Common myeloid progenitor, CD34-positive (primary cell): Measurements from ENCODE around the gene ATAD3A.

Source experiments
- CTCF ChIA-PET: fragments of 350-600 bp; sonication (Branson Sonifier 250); formaldehyde crosslinking; loops from one replicate; lab custom pipeline; 2021; ENCODE audit warnings: antibody characterized with exemption; lab: Charles Lee
- POLR2A ChIA-PET: fragments of 350-600 bp; sonication (Branson Sonifier 250); formaldehyde crosslinking; loops from one replicate; lab custom pipeline; 2021; ENCODE audit warnings: antibody characterized with exemption; lab: Charles Lee
- DNase-seq, 3 donors: peaks; one replicate each; pipeline versions ENCODE4 v3.0.0 to v3.0.0-alpha.2; 2013
- H3K27ac ChIP-seq, 2 experiments: 1 replicate in 1 of 2; 2 replicates in 1 of 2; pipeline ENCODE4 v1.7.0; 2013; ENCODE audit warnings: inconsistent platforms in 2 of 2, low read length in 2 of 2, mild to moderate bottlenecking in 2 of 2, low read depth in 1 of 2, moderate library complexity in 1 of 2; ENCODE audit not compliant: severe bottlenecking in 2 of 2, insufficient read depth in 1 of 2, poor library complexity in 1 of 2
- H3K27me3 ChIP-seq, 5 experiments: replicated peaks in 2 of 5; 1 replicate in 3 of 5; 2 replicates in 2 of 5; pipeline versions ENCODE4 v1.6.1 to v1.7.0; 2013; ENCODE audit warnings: low read length in 4 of 5, mild to moderate bottlenecking in 2 of 5, moderate library complexity in 2 of 5, inconsistent platforms in 1 of 5; ENCODE audit not compliant: insufficient read depth in 5 of 5, control insufficient read depth in 4 of 5
- H3K36me3 ChIP-seq, 4 experiments: 1 replicate in 2 of 4; 2 replicates in 2 of 4; pipeline versions ENCODE4 v1.6.1 to v1.7.0; 2013; ENCODE audit warnings: low read length in 3 of 4, control low read depth in 1 of 4, mild to moderate bottlenecking in 1 of 4; ENCODE audit not compliant: control insufficient read depth in 4 of 4, insufficient read depth in 4 of 4
- H3K4me1 ChIP-seq, 4 experiments: 1 replicate in 3 of 4; 2 replicates in 1 of 4; pipeline versions ENCODE4 v1.6.1 to v1.7.1; 2013; ENCODE audit warnings: low read length in 3 of 4, mild to moderate bottlenecking in 3 of 4, control low read depth in 1 of 4, inconsistent platforms in 1 of 4, moderate library complexity in 1 of 4; ENCODE audit not compliant: control insufficient read depth in 4 of 4, insufficient read depth in 4 of 4; ENCODE audit errors: control extremely low read depth in 1 of 4
- H3K4me3 ChIP-seq, 7 experiments: 1 replicate in 4 of 7; 2 replicates in 3 of 7; pipeline versions ENCODE4 v1.5.1 to v1.7.0; 2013; ENCODE audit warnings: mild to moderate bottlenecking in 7 of 7, low read length in 6 of 7, moderate library complexity in 6 of 7, inconsistent platforms in 2 of 7, low read depth in 2 of 7, control low read depth in 1 of 7; ENCODE audit not compliant: insufficient read depth in 4 of 7, control insufficient read depth in 1 of 7; ENCODE audit errors: extremely low read depth in 1 of 7
- H3K9me3 ChIP-seq, 5 experiments: 1 replicate in 4 of 5; 2 replicates in 1 of 5; pipeline versions ENCODE4 v1.6.1 to v1.7.1; 2013; ENCODE audit warnings: low read length in 4 of 5, mild to moderate bottlenecking in 2 of 5, inconsistent platforms in 1 of 5, low read depth in 1 of 5, moderate library complexity in 1 of 5; ENCODE audit not compliant: control insufficient read depth in 4 of 5, insufficient read depth in 2 of 5; ENCODE audit errors: control extremely low read depth in 1 of 5
- WGBS: methylation state at CpG from one replicate; pipeline ENCODE4 v1.1.5; 2013; ENCODE audit not compliant: insufficient coverage; 5-methylcytosine and 5-hydroxymethylcytosine counted together

The ATAD3A gene

GRCh38 chr1:1573843-1574720 lies 62.1 kb downstream of the ATAD3A start:
- Histone ChIP-seq H3K27ac (peak overlapping the region; percentile 91 to 98), H3K36me3 (peaks cover 0 to 21% (median 6%) of the 10 kb centered on the region in 4 experiments), H3K4me1 (peaks cover 5 to 22% (median 17%) of the 10 kb centered on the region in 4 experiments), H3K9me3 (no peaks in the 10 kb centered on the region), H3K27me3 (peaks cover 0 to 10% (median 3%) of the 10 kb centered on the region in 5 experiments), H3K4me3 (peak overlapping the region; percentile 90 to 98 (median 96))
- WGBS, result 0% methylated on average over 90 of the region's 96 CpGs
- ChIA-PET POLR2A (interaction anchor here (1.0 kb wide), 1 partner anchor 41 kb away, joined by 4 read pairs; the partner anchor contains the start of gene MIB2), CTCF (interaction anchor here (1.1 kb wide), 1 partner anchor 40 kb away, joined by 4 read pairs; no protein-coding TSS in a partner anchor)
- peak; percentile 83 to 90 (median 85) for DNase-seq

DNA sequence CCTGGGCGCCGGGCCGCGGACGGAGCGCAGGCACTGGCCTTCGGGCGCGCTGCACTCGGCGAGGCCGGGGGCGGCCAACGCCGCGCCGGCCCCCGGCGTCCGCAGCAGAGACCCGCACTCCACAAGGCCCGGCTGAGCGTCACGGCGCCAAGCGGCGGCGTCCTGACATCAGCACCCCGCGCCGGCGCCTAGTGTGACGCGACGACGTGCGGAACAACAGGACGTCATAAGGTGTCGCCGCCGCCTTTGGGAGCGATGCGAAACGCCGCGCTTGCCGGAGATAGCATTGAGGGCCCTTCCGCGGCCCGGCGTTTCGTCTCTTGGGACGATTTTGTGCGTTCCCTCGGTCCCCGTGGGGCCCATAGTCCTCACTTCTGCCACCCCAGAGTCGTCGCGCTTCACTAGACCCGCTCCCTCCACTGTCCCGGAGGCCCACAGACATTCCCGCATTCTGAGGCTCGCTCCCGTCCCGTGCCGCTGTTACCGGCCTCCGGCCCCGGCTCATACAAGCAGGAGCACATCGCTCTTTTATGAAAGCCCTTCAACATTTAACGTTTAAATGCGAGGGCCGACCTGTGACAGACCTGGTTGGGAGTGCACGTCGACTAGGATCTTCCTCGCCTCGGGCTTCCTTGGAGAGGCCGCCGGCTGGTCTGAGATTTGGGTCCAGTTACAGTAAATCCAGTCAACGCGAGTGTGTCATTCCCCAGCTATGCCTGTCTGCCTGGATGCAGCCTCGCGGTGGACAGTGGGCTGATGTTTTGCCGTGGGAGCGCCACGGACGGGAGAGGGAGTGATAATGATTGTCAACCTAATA lies 63.0 kb downstream of the ATAD3A start, which contains the start of gene SSU72:
Gene SSU72 (minus strand): TSS at position 143 of the 817 bp plus-strand sequence. CDS start 306 bp downstream, outside the sequence.
- peak within 1 kb of the TSS; percentile 90 to 98 (median 96) for H3K4me3 ChIP-seq
- POLR2A ChIA-PET, result no interaction called here
- peaks cover 0 to 10% (median 4%) of the 10 kb centered on the region in 5 experiments for H3K27me3 ChIP-seq
- H3K27ac ChIP-seq, result peak within 1 kb of the TSS; percentile 91 to 98
- under 1% methylated on average over 82 of the region's 87 CpGs for WGBS
- peaks cover 5 to 22% (median 17%) of the 10 kb centered on the region in 4 experiments for H3K4me1 ChIP-seq
- CTCF ChIA-PET, result interaction anchor here (1.1 kb wide), 1 partner anchor 39 kb away, joined by 4 read pairs; no protein-coding TSS in a partner anchor
- peaks cover 0 to 13% (median 1%) of the 10 kb centered on the region in 4 experiments for H3K36me3 ChIP-seq
- DNase-seq, result peak; percentile 93 to 97 (median 97)
- no peaks in the 10 kb centered on the region for H3K9me3 ChIP-seq

DNA sequence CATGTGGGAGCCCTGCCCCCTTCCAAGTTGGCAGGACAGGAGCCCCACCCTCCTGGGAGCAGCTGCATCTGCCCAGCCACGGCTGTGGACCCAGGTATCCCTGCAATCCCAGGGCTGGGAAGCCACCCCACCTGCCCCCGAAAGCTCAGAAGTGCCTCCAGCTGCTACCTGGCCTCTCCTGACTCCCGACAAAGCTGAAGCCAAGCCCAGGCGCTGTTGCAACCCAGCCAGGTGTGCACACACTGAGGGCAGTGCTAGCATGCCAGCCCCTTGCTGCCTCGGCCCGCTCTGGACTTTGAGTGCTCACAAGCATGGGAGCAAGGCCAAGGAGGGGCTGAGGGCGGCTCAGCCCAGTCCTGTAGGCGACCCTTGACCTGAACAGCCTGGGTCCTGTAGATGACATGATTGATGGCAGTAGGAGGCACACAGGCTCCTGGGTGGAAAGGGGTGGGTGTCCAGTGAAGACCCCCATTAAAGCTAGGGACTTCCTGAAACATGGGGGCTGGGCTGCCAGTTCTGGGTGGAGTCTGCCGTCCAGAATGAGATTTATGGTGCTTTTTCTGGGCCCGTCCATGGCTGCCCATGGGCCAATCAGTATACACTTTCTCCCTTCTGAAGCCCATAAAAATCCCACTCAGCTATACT lies 65.5 kb downstream of the ATAD3A start:
- DNase-seq, result no peak
- H3K27me3 ChIP-seq, result peaks cover 2 to 18% (median 9%) of the 10 kb centered on the region in 5 experiments
- POLR2A ChIA-PET, result no interaction called here
- no peaks in the 10 kb centered on the region for H3K9me3 ChIP-seq
- CTCF ChIA-PET, result interaction anchor here (1.1 to 1.5 kb wide), 3 partner anchors 13 to 40 kb away, joined by 3 to 4 read pairs (median 3); no protein-coding TSS in a partner anchor
- peaks cover 5 to 20% (median 17%) of the 10 kb centered on the region in 4 experiments for H3K4me1 ChIP-seq
- no peak overlapping the region for H3K27ac ChIP-seq
- 84% methylated on average over 9 of the region's 10 CpGs for WGBS
- no peaks in the 10 kb centered on the region for H3K36me3 ChIP-seq
- no peak overlapping the region for H3K4me3 ChIP-seq

DNA sequence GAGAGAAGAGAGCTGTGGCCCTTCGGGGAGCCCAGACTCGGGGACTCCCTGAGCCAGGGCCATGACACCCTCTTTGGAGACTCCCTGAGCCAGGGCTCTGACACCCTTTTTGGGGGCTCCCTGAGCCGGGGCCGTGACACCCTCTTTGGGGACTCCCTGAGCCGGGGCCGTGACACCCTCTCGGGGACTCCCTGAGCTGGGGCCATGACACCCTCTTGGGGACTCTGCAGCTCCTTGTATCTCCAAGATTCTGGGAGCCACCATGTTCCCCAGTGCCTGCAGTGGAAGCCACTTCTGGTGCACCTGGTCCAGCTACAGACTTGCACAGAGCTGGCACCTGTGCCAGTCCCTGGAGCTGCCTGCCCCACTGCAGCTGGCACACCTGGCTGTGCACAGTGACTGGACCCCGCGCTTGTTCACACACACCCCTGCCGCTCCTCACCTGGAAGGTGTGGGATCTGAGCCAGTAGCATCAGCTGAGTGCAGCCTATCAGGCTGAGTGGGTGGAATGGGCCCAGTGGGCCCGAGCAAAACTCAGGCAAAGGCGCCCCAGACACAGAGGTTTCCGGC lies 66.5 kb downstream of the ATAD3A start:
- no peaks in the 10 kb centered on the region for H3K36me3 ChIP-seq
- peaks cover 2 to 26% (median 16%) of the 10 kb centered on the region in 5 experiments for H3K27me3 ChIP-seq
- ChIA-PET CTCF (interaction anchor here (1.1 to 1.5 kb wide), 4 partner anchors 10 to 39 kb away, joined by 3 to 4 read pairs (median 3); no protein-coding TSS in a partner anchor), POLR2A (no interaction called here)
- DNase-seq, result no peak
- WGBS, result 89% methylated on average over 13 of the region's 13 CpGs
- no peak overlapping the region for H3K4me3 ChIP-seq
- H3K9me3 ChIP-seq, result no peaks in the 10 kb centered on the region
- H3K4me1 ChIP-seq, result peaks cover 5 to 13% (median 9%) of the 10 kb centered on the region in 4 experiments
- H3K27ac ChIP-seq, result no peak overlapping the region

DNA sequence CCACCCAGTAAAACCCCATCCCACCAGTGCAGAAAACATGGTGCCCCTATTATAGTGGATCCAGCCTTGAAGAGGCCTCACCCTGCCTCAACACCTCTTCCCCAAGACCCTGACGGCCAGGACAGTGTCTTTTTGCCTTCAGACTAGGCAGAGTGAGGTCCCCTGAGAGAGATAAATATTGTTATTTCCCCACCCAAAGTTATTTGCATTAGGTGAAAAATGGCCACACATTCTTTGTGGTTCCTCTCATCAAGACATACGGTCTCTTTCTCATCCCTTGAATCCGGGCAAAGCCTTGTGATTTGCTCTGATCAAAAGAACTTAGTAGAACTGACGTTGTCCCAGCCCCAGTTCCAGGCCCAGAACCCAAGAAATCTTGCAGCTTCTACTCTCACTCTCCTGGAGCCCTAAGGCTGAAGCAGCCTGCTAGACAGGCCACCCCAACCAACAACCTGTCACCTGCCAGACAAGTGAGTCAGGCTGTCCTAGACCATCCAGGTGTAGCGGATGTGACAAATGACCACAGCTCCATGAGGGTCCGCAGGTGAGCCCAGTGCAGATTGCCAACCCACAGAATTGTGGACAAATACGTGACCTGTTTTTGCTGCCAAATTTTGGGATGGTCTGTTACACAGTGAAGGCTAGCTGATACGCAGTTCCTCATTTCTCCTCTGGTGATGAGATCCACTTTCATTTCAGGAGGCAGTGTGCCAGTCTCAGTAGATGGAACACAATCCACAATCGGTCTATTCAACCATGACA lies 70.8 kb downstream of the ATAD3A start:
- Histone ChIP-seq H3K4me1 (no peaks in the 10 kb centered on the region), H3K27ac (no peak overlapping the region), H3K9me3 (no peaks in the 10 kb centered on the region), H3K27me3 (peaks cover 2 to 39% (median 13%) of the 10 kb centered on the region in 5 experiments), H3K4me3 (no peak overlapping the region), H3K36me3 (no peaks in the 10 kb centered on the region)
- CTCF ChIA-PET, result no interaction called here
- POLR2A ChIA-PET, result no interaction called here
- 86% methylated on average over 8 of the region's 9 CpGs for WGBS
- no peak for DNase-seq
